ENCODE measurements around the gene RAB11FIP4.

RAB11FIP4 gene

GRCh38 chr17:31548709-31549108 is 157.2 kb downstream of the RAB11FIP4 start (continued):
- TF ChIP-seq, protein P1, sequence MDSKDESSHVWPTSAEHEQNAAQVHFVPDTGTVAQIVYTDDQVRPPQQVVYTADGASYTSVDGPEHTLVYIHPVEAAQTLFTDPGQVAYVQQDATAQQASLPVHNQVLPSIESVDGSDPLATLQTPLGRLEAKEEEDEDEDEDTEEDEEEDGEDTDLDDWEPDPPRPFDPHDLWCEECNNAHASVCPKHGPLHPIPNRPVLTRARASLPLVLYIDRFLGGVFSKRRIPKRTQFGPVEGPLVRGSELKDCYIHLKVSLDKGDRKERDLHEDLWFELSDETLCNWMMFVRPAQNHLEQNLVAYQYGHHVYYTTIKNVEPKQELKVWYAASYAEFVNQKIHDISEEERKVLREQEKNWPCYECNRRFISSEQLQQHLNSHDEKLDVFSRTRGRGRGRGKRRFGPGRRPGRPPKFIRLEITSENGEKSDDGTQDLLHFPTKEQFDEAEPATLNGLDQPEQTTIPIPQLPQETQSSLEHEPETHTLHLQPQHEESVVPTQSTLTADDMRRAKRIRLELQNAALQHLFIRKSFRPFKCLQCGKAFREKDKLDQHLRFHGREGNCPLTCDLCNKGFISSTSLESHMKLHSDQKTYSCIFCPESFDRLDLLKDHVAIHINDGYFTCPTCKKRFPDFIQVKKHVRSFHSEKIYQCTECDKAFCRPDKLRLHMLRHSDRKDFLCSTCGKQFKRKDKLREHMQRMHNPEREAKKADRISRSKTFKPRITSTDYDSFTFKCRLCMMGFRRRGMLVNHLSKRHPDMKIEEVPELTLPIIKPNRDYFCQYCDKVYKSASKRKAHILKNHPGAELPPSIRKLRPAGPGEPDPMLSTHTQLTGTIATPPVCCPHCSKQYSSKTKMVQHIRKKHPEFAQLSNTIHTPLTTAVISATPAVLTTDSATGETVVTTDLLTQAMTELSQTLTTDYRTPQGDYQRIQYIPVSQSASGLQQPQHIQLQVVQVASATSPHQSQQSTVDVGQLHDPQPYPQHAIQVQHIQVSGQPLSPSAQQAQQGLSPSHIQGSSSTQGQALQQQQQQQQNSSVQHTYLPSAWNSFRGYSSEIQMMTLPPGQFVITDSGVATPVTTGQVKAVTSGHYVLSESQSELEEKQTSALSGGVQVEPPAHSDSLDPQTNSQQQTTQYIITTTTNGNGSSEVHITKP (tag by site-specific recombination; IDR thresholded peaks at IDR 0.05) = 0 out of 2 replicates have a peak, but pooled peaks have one; percentile 39

DNA sequence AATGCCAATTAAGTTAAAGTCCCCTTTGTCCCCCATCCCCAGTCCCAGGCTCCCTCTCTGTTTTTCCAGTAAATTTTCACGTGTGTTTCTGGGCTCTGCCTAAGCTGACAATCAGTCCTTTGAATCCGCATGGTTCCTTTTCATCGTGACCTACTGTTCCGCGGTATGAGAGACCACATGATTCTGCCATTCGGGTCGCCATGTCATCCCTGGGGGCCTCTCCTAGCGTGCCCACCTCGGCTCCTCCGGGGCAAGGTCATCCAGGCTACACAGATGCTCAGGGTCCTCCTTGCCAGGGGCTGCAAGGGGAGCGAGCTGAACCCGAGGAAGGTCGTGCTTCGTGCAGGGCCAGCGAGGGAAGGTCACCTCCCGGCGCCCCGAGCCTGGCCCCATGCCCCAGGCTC is 157.6 kb downstream of the RAB11FIP4 start:
- Histone ChIP-seq H3K36me3 (ENCODE audit: control insufficient read depth in 2 of 2, insufficient read depth in 1 of 2, low read length in 2 of 2) (no peaks in the 10 kb centered on the region), H3K4me3 (ENCODE audit: low read depth, low read length) (peak overlapping the region; percentile 93), H3K4me1 (ENCODE audit: control insufficient read depth, insufficient read depth, low read length) (no peaks in the 10 kb centered on the region), H3K27ac (ENCODE audit: extremely low read depth, low read depth, low read length) (peak overlapping the region; percentile 78; the same call in 1 of the 2 replicates), H3K9me3 (ENCODE audit: control insufficient read depth, insufficient read depth, low read depth, low read length) (no peaks in the 10 kb centered on the region)
- POLR2A ChIA-PET = interaction anchor here (0.7 to 1.6 kb wide), 5 partner anchors 9 to 353 kb away, joined by 3 to 4 read pairs (median 3); partner anchors contain the start of gene UTP6
- CTCF ChIA-PET = interaction anchor here (1.0 kb wide), 1 partner anchor 294 kb away, joined by 3 read pairs; no protein-coding TSS in a partner anchor
- TF ChIP-seq ZNF335 (tag by site-specific recombination; conservative IDR thresholded peaks at IDR 0.05) = peak; percentile 88
- TF ChIP-seq, protein P1 (tag by site-specific recombination; IDR thresholded peaks at IDR 0.05) = peak; percentile 7; the same call in 1 of the 2 replicates
- TF ChIP-seq ZNF24 (tag by site-specific recombination; IDR thresholded peaks at IDR 0.05) = no peak
- TF ChIP-seq ZNF341 (tag by site-specific recombination; IDR thresholded peaks at IDR 0.05; ENCODE audit: low read depth) = no peak
- TF ChIP-seq ZBTB20 (tag by site-specific recombination; IDR thresholded peaks at IDR 0.05) = peak; percentile 35; the same call in 1 of the 2 replicates
- no peak for TF ChIP-seq ZFP69B (tag by site-specific recombination; IDR thresholded peaks at IDR 0.05)
- TF ChIP-seq, protein P2, sequence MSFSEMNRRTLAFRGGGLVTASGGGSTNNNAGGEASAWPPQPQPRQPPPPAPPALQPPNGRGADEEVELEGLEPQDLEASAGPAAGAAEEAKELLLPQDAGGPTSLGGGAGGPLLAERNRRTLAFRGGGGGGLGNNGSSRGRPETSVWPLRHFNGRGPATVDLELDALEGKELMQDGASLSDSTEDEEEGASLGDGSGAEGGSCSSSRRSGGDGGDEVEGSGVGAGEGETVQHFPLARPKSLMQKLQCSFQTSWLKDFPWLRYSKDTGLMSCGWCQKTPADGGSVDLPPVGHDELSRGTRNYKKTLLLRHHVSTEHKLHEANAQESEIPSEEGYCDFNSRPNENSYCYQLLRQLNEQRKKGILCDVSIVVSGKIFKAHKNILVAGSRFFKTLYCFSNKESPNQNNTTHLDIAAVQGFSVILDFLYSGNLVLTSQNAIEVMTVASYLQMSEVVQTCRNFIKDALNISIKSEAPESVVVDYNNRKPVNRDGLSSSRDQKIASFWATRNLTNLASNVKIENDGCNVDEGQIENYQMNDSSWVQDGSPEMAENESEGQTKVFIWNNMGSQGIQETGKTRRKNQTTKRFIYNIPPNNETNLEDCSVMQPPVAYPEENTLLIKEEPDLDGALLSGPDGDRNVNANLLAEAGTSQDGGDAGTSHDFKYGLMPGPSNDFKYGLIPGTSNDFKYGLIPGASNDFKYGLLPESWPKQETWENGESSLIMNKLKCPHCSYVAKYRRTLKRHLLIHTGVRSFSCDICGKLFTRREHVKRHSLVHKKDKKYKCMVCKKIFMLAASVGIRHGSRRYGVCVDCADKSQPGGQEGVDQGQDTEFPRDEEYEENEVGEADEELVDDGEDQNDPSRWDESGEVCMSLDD (tag by site-specific recombination; IDR thresholded peaks at IDR 0.05) = 0 out of 2 replicates have a peak, but pooled peaks have one; percentile 49
- no peak for TF ChIP-seq KLF17 (tag by site-specific recombination; IDR thresholded peaks at IDR 0.05)
- TF ChIP-seq GLIS2 (tag by site-specific recombination; IDR thresholded peaks at IDR 0.05) = peak; percentile 94
- TF ChIP-seq ZNF660 (tag by site-specific recombination; IDR thresholded peaks at IDR 0.05) = peak; percentile 18
- TF ChIP-seq ZBTB48 (tag by site-specific recombination; IDR thresholded peaks at IDR 0.05) = 0 out of 2 replicates have a peak, but pooled peaks have one; percentile 26
- peak; percentile 32 for TF ChIP-seq ZIC2 (tag by site-specific recombination; IDR thresholded peaks at IDR 0.05)
- TF ChIP-seq YY1 (tag by site-specific recombination; IDR thresholded peaks at IDR 0.05) = peak; percentile 67; the same call in 1 of the 2 replicates
- TF ChIP-seq ZNF501 (tag by site-specific recombination; IDR thresholded peaks at IDR 0.05) = no peak

Measured in HEK293 (cell line).